Kidney tubule cell (primary cell): Measurements from ENCODE around the gene PPARG.
A peak's percentile ranks its signal among the peaks of the same experiment; 100 is the strongest.

Experiments
- DNase-seq: peaks from one replicate; pipeline ENCODE4 v3.0.0-alpha.2; 2018; ENCODE audit warnings: low spot score

Gene PPARG

DNA sequence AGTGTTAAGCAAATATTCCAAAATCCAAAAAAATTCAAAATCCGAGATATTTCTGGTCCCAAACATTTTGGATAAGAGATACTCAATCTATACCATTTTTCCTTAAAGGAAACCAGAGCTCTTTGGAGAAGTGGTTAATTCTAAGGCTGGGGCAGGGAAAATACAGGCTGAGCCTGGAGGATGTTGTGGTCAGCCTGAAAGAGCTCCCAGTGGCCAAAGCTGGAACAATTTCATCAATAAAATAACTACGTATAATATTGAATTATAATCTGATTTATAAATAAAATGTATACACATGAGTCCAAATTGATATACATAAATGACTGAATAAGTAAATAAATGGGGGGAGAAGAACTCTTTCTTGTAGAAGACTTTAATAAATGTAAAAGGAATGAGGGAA, 24.6 kb downstream of the PPARG start:
- DNase-seq, result no peak

DNA sequence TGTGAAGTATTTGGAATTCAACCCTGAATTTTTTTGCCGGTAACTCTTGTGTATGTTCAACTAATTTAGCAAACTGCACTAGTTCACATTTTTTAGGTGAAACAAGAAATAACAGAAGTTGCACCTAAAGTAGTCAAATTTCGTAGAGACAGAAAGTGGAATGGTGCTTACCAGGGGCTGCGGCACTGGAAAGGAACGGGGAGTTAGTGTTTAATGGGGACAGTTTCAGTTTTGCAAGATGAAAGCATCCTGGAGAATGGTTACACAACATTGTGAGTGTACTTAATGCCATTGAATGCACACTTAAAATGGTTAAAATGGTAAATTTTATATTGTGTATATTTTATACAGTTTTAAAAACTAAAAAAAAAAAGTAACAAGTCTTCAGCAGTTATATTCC, 27.4 kb downstream of the PPARG start:
- no peak for DNase-seq

DNA sequence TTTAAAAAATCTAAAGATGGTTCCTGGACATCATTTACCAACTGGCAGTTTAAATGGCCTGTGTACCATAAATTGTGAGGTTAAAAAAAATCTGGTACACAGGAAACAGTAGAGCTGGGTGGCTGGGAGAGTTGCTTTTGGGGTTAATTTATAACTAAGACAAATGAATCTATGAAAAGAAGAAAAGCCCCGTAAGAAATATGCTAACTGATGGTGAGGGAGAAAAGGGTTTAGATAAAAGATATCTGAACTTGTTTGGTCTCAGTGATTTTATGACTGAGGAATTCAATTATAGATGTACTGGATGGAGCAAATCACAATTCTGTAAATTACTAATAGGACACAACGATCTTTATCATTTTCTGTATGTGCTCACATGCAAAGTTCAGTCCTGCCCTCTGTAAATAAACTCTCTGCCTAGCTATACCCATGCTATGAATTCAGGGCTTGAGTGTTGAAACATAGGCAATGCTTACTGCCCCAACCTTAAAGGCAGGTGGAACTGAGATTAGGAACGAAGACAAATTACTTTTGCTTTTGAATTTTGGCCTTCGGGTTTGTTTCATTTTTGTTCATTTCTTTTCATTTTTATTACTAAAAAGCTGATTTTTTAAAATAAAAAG, 28.0 kb downstream of the PPARG start:
- DNase-seq, result peak; percentile 39

DNA sequence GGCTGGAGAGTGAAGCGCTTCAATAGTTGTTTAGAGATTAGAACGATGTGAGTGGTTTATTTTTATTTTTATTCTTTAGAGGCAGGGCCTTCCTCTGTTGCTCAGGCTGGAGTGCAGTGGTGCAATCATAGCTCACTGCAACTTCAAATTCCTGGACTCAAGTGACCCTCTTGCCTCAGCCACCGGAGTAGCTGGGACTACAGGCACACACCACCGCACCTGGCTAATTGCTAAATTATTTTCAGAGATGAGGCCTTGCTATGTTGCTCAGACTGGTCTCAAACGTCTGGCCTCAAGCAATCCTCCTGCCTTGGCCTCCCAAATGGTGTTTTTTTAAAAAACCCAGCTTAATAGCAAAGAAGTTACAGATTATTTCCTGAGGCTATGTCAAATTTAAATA, 29.0 kb downstream of the PPARG start:
- DNase-seq, result peak; percentile 46

DNA sequence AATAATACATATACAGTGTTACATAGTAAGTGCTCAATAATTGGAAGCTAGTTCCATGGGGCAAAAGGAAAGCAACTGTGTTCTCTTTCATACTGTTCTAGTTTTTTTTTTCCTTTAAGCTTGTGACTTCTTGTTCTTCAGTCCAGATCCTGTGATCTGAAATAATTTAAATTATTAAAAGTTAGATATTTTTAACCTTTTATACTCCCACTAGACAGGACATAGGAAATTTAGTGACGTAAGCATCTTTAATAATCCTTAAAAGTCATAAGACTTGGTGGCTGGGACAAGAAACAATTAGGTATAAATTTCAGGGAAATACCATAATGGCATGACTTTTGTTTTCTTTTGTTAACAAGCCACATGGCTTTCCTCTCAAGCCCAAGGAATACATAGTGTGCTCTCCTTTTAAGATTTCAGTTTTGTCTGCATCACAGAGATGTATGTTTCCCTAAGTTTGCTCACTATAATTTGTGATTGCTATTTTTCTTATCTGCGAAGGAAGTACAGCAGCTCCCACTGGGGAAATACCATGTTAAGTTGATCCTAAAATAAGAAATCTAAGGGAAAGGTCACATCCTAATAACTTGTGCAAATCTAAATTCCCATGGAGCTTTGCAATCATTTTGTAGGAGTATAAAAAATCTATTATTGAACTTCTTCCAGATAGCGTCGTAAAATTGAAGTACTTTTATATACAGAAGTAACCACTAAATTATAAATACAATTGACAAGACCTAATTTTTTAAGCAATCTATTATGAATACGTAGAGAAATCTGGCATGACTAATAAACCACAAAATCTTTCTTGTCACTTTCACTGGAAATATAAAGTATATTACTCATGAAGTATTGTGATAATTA, 30.1 kb downstream of the PPARG start:
- no peak for DNase-seq

DNA sequence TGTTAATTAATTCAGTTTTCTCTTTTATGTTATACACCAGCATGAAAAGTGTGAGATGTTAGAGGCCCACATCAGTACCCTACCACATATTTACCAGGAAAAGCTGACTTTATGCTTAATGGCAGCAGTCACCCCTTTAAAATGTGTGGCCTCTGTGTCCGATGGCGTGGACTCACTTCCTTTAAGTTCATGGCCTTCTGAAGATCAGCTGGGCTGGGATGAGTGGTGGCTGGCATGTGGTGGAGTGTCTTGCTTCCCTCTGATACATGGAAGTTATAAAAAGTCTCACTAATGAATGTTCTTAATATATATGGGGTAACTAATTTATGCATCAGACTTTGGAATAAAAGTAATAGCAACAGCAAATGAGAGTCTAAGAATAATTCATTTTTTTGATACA, 32.1 kb downstream of the PPARG start:
- no peak for DNase-seq

DNA sequence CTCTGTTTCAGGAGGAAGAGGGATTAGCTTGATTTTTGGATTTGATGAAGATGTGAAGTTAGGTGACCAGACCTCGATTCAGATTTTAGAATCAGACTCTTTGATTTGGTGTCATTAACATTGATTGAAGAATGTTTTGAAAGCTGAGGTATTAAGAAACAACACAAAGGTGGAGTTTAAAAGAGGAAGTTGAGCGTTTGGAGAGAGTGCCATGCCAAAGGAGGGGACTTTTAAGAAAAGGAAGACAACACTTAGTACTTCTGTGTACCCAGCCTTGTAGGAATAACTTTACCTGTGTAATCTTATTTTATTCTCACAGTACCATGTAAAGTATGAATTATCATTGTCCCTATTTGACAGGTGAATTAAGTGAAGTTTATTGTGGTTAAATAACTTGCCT, 34.4 kb downstream of the PPARG start:
- DNase-seq, result no peak

DNA sequence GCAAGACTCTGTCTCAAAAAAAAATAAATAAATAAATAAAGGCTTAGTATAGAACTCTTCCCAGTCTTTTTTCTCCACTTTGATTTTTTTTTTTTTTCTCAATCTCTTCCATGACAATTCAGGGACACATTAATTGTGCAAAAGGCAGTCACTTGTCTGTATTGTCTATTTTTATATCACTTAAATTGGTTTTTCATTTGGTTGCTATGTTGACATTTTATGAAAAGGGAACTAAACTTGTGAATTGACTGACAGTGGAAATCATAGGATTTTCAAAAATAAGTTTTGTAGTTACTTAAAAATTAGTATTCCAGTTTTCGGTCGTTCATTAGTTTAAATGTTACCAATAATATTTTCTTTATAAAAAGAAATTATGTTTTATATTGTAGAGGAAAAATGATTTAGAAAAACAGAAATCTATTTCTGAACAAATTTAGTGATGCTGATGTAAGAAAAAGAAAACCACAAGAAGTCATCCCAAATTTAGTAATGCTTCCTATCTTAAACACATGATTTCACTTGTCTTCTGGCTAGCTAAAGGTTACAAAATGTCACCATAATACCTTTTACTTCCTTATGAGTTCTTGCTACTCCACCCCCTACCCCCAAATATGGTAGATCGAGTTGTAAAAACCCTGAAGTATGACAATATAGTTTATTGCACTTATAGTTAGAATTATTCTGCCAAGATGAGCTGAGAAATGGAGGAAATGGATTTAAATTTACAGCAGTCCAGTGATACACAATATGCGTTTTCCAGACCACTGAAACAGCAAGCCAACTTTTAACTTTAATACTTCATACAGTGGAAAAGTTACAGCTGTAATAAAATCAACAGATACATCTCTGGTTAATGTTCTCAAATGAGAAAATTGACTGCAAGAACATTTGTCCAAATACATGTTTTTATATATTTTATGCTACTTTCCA, 37.0 kb downstream of the PPARG start:
- DNase-seq, result no peak

DNA sequence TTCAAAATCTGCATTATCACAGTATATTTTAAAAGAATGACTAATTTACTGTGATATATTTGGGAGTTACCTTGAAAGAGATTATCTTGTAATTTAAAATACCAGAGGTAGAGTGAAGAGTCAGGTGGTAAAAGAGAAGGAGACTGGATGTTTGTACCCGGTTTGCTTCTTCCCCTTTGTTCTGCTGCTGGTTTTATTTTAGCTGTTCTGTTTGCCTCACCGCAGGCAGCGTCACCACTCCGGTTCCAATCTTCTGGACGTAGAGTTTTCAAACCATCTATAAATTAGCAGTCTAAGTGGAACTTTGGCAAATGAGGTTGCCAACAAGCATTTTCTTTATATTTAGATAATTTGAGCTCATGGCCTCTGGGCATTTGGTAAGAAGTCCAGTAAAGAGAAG, 38.2 kb downstream of the PPARG start:
- no peak for DNase-seq

DNA sequence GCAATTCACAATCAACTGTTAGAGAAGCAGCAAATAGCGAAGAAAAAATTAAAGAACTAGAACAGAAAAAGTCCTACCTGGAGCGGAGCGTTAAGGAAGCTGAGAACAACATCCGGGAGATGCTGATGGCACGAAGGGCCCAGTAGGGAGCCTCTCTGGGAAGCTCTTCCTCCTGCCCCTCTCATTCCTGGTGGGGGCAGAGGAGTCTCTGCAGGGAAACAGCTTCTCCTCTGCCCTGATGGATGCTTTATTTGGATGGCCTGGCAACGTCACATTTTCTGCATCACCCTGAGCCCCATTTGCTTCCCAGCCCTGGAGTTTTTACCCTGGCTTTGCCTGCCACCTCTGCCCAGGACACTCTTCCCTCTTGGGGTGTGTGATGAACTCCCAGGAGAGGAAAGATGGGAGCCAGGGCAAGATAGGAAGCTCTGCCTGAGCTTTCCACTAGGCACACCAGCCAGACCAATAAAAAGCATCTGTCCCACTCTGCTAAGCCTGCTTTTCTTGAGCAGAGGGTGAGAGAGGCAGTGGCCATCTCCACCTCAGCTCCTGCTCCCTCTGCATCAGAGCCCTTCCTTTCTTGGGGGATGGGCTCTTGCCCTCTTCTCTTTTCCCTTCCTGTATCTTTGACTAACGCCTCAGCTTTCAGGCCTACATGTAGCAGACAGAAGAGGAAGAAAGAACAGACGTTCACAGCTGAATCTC, 39.4 kb downstream of the PPARG start:
- DNase-seq, result no peak

DNA sequence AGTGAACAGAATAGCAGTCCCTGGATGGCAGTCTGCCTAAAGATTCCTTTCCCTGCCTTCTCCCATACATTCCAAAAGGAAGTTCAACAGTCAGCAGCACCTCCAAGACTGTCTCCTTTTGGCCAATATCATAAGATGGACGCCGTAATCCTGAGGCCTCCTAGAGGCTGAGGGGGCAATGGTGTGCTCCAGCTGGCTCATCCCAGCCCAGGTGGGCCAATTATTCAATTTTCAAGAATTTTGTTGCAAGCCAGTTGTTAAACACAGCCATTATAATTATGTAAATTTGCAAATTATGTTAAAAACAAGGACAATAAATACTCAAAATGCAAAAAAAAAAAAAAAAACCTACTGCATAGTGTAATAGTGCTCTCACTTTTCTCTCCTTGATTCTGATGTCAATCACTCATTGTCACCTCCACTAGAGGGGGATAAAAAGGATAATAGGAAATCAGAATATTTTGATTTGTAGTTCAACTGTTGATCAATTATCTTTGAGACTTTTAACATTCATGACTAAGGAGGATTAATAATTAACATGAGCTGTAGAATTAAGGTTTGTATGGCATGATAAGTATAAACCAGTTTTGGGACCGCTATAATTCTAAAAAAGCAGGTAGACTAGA, 40.1 kb downstream of the PPARG start:
- no peak for DNase-seq

DNA sequence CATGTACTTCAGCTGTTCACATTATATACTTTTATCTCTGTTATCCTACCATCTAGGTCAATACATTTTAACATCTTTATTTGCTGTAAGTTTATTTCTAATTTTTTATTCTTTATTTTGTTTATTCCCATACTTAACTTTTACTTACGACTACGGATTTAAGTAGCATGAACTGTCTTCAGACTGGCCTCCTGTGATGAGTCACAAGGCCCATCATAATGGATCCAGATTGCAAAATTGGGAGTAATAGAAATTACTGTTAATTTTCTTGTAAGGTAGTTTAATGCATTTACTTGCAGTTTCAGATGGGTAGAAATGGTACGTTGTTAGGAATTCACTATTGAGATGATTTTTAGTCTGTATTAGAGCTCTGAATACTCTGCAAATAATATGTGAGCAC, 45.9 kb downstream of the PPARG start:
- no peak for DNase-seq

DNA sequence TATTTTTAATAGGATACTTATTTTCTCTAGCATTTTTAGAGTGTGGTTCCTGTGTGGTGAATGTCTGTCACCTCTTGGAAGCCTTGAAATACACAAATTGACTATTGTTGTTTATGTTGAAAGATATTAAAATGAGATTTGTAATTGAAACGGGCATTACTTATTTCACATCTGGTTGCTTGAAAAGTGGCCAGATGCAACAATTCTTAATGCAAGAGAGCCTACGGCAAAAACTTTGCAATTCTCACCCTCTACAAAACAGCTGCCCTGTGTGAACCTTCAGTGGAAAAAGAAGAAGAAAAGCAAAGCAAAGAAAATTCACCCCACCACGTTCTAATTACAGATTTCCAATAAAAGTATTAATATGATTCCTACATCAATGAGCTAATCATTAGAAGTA, 46.6 kb downstream of the PPARG start:
- DNase-seq, result no peak

DNA sequence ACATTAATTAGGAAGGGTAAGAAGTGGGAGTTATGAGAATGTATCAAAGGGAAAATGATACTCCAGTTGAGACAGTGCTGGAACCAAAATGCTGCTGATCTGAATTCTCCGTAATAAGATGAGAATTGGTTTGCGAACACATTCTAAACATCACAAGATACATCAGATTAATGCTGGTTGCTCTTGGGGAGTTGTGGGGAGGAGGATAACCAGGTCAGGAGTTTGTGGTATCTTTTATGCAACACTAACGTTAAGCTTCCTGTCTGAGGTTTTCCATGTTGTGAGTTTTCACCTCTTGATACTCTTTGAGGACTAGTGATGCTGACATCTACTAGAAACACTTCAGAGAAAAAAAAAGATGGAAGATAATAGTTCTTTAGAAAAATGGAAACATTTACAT, 47.2 kb downstream of the PPARG start:
- DNase-seq, result no peak

DNA sequence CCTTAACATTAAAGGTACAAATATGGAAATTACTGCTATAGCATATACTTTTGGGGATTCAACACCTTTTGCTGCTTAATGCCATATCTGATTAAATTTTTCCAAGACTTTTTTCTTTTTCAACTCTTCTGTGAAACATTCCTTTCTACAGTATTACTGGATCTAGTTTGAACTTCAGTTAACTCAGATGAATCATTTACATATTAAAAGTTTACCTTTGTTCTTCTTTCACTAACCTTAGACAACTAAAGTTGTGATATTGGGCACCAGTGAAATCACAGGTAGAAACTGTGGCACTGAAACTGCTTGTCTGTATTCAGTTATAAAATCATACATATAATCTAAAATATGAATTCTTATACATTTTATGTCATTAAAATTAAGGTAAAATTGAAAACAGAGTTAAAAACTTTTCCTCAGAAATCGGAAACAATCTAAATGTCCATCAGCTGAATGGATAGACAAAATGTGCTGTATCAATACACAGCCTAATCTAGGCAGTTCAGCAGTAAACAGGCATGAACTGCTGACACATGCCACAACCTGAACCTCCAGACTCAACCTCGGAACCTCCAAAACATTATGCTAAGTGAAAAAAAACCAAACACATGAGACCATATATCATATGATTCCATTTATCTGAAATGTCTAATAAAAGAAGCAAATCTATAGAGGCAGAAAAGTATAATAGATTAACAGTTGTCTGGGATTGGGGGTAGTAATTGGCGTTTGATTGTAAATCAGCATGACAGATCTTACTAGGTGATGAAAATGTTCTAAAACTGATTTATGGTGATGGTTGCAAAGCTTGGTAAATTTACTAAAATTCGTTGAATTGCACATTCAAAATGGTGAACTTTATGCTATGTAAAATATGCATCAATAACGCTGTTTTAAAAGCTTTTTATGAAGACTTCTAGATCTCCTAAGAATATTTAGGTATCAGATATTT, 50.0 kb downstream of the PPARG start:
- DNase-seq, result peak; percentile 22

DNA sequence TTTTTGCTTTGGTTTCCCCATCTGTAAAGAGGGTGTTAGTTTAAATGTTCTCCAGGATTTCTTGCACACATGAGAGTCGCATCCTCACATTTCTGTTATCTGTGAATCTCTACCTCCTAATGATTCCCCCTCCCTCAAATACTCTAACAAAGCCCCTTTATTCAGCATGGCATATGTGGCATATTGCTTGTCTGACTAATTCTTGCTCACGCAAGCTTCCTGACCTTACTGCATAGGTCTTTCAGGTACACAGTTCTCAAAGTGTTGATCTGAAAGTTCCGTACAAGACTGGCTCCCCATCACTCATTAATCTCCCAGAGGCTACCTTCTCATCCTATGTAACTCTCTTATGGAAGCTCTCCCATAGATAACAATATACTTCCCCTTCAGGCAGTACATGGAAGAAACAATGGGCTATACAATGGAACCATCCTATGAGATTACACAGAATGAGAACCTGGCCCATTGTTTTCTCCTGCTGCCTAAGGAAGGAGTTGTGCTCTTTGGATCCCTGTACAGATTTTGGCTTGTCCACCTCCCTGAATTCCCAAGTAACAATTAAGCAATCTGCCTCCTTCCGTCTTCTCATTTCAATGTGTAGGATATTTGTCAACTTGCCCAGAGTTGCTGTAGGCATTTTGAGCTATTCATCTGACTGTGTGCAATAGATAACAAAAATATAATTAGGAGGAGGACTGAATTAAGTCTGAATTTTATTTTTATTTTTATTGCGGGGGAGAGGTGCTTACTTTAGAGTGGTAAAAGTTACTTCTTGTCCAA, 51.0 kb downstream of the PPARG start:
- no peak for DNase-seq

DNA sequence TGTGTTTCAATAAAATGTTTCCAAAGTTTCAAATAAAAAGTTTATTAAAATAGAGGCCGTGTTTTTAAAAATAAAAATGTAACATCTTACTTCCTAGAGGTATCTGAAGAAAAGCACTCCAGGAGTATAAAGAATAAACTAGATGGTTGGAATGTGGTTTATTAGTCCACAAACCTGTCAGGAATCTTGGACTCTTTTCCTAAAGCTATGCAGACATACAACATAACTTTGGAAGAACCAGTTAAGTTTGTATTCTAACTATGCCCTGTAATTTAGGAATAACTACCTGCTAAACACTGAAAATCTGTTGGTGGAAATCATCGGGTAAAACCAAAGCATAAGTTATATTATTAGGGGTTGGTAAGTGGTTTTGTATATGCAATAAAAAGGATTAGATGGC, 51.6 kb downstream of the PPARG start:
- no peak for DNase-seq

DNA sequence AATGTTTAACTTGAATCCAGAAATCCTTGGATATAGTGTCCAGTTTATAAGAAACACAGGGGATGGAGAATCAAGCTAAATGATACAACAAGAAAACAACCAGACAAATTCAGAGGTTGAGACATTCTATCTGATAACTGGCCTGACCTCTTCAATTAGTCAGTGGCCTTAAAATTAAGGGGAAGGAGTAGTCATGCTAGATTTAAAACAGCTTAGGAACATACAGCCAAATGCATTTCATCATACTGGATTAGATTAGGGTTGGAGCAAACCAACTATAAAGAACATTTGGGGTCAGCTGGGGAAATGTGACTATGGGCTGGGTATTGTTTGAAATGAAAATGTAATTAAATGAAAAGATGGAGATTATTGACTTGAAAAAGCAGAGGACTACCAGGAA, 53.3 kb downstream of the PPARG start:
- DNase-seq, result no peak

DNA sequence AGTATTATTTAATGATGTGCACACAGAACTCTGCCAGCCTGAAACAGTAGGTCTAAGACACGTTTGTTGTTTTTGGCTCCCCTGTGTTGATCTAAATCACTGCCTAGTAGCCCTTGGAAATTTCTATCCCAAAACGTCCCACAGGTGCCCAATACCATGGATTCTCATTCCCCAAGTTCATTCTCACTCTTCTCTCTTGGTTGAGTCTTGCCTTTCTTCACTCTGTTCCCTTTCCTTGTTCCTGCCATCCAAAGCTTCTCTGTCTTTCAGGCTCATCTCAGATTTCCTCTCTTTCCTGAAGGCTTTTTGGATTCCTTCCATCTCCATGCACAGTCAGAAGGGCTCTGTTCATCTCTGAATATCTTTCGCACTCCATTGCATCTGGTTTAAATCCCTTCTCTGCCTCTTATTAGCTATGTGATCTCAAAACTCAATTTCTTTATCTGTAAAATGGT, 54.2 kb downstream of the PPARG start:
- peak; percentile 38 for DNase-seq

DNA sequence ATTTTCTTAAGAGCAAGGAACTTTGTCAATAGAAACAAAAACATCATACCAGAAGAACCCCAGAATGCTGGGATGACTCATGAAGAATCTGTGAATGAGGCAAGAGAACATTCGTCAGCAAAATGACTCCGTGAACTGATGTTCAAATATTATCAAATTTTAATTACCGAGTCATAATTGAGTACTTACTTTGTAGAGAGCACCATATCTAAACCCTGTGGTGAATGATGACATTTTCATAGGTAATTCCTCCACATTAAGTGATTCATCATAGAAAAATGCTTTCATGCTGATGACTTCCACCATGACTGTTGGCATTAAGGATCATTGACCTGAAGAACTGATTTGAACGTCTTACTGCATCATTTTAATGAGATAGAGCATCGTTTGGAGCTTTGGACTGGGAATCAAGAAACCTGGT, 56.3 kb downstream of the PPARG start:
- peak; percentile 79 for DNase-seq
